Left lobe of liver (tissue), 2 donors: ENCODE measurements around the gene VSIG4. TPM values are rescaled to one million over a fixed set of nuclear protein-coding genes. Genes with fewer than 3 reads are reported as not detected.
"Not testable (repeated sequence)": the region's sequence is repeated elsewhere in the genome, so short reads cannot be mapped to it uniquely, and the experiment has no call there.

ENCODE experiments used
- ATAC-seq: fragments of 200-7000 bp; cut with Tn5 transposase; one replicate; pipeline ENCODE4 v1.9.1; 2020; ENCODE audit warnings: mild to moderate bottlenecking, moderate library complexity
- DNase-seq: peaks from one replicate; pipeline ENCODE4 v3.0.0-alpha.2; 2020; ENCODE audit warnings: low spot score
- total RNA-seq: library from RNA; stranded (reverse); gene quantifications from one replicate; pipeline ENCODE4 v1.2.1, GENCODE V29; 2021
- donor health status: DM: no; HTN: no; CAD: no; lungs with moderate emphysema.
- donor health status: DM: no; HTN: yes; CAD: no.

Gene VSIG4
- 16.1 TPM for total RNA-seq

- ATAC-seq (peak; percentile 19), DNase-seq (no peak)
These were observed at the start of gene VSIG4 for GRCh38 chrX:66039944-66040343. Gene VSIG4, minus strand, starts transcription at chrX:66040080. Its CDS starts 82 bp downstream, at chrX:66039998.

- ATAC-seq (no peak), DNase-seq (no peak)
These were observed 36.9 kb upstream of the VSIG4 start for GRCh38 chrX:66076801-66077200.

- peak; percentile 45 for DNase-seq
- no peak for ATAC-seq
These were observed 35.3 kb upstream of the VSIG4 start for GRCh38 chrX:66074920-66075879.

- no peak for ATAC-seq
- DNase-seq = no peak
These were observed 31.2 kb upstream of the VSIG4 start for GRCh38 chrX:66071126-66071525.

- ATAC-seq (no peak), DNase-seq (no peak)
These were observed 24.4 kb upstream of the VSIG4 start for GRCh38 chrX:66064261-66064660.

- DNase-seq, ATAC-seq: not testable (repeated sequence)
These were observed 17.1 kb upstream of the VSIG4 start for GRCh38 chrX:66057019-66057418.

- DNase-seq (no peak), ATAC-seq (no peak)
These were observed 15.1 kb upstream of the VSIG4 start for GRCh38 chrX:66054978-66055377.

GRCh38 chrX:66053414-66053813 lies 13.5 kb upstream of the VSIG4 start:
- no peak for DNase-seq
- no peak for ATAC-seq

GRCh38 chrX:66051980-66052379 lies 12.1 kb upstream of the VSIG4 start:
- no peak for DNase-seq
- ATAC-seq = no peak

- peak; percentile 43 for DNase-seq
- peak; percentile 84 for ATAC-seq
These were observed 10.3 kb upstream of the VSIG4 start for GRCh38 chrX:66050140-66050569.

GRCh38 chrX:66049056-66049455 lies 9.2 kb upstream of the VSIG4 start:
- no peak for DNase-seq
- ATAC-seq = no peak

GRCh38 chrX:66046612-66047235 lies 6.8 kb upstream of the VSIG4 start:
- DNase-seq (no peak), ATAC-seq (no peak)

- no peak for ATAC-seq
- no peak for DNase-seq
These were observed 6.0 kb upstream of the VSIG4 start for GRCh38 chrX:66045894-66046293.

GRCh38 chrX:66043584-66043983 lies 3.7 kb upstream of the VSIG4 start:
- no peak for DNase-seq
- no peak for ATAC-seq

- ATAC-seq (no peak), DNase-seq (no peak)
These were observed 2.6 kb upstream of the VSIG4 start for GRCh38 chrX:66042307-66043077.

GRCh38 chrX:66038115-66038514 lies 1.8 kb downstream of the VSIG4 start:
- no peak for ATAC-seq
- no peak for DNase-seq

- no peak for DNase-seq
- ATAC-seq = no peak
These were observed 3.6 kb downstream of the VSIG4 start for GRCh38 chrX:66036231-66036630.

- DNase-seq = no peak
- no peak for ATAC-seq
These were observed 4.2 kb downstream of the VSIG4 start for GRCh38 chrX:66035667-66036066.

- peak; percentile 88 for ATAC-seq
- no peak for DNase-seq
These were observed 9.2 kb downstream of the VSIG4 start for GRCh38 chrX:66030505-66031317.

- ATAC-seq (no peak), DNase-seq (no peak)
These were observed 10.9 kb downstream of the VSIG4 start for GRCh38 chrX:66028936-66029335.
